Endothelial cell of hepatic sinusoid (primary cell): ENCODE results near the gene KLHL7.
"Not testable (repeated sequence)": the region's sequence is repeated elsewhere in the genome, so short reads cannot be mapped to it uniquely, and the experiment has no call there.

ENCODE experiments used
- in situ Hi-C: cut with HindIII; loops from 2 replicates; pipeline ENCODE4 v1.10.0; 2017; ENCODE audit warnings: low sequenced_read_pairs

KLHL7 gene

GRCh38 chr7:23211589-23211988 lies 106.0 kb downstream of the KLHL7 start:
- in situ Hi-C loops: no loop called here

GRCh38 chr7:23212395-23212794 lies 106.8 kb downstream of the KLHL7 start:
- in situ Hi-C loops: no loop called here

GRCh38 chr7:23212841-23213240 lies 107.3 kb downstream of the KLHL7 start:
- in situ Hi-C loops: no loop called here

GRCh38 chr7:23213755-23214154 lies 108.2 kb downstream of the KLHL7 start:
- in situ Hi-C loops: no loop called here

GRCh38 chr7:23214423-23214822 lies 108.8 kb downstream of the KLHL7 start:
- in situ Hi-C loops: no loop called here

GRCh38 chr7:23214938-23215337 lies 109.4 kb downstream of the KLHL7 start:
- in situ Hi-C loops: no loop called here

GRCh38 chr7:23216021-23216420 lies 110.4 kb downstream of the KLHL7 start:
- in situ Hi-C loops: no loop called here

GRCh38 chr7:23218196-23218595 lies 112.6 kb downstream of the KLHL7 start:
- in situ Hi-C loops: no loop called here

GRCh38 chr7:23220690-23221305 lies 115.2 kb downstream of the KLHL7 start:
- in situ Hi-C loops: no loop called here

GRCh38 chr7:23222439-23223030 lies 117.0 kb downstream of the KLHL7 start:
- in situ Hi-C loops: no loop called here

- in situ Hi-C loops: not testable (repeated sequence)
Measured at GRCh38 chr7:23224364-23224763, 118.8 kb downstream of the KLHL7 start.

GRCh38 chr7:23226844-23227450 lies 121.4 kb downstream of the KLHL7 start:
- in situ Hi-C loops: no loop called here
